Measurements from ENCODE around the gene CHRDL2.

CHRDL2 gene, protein sequence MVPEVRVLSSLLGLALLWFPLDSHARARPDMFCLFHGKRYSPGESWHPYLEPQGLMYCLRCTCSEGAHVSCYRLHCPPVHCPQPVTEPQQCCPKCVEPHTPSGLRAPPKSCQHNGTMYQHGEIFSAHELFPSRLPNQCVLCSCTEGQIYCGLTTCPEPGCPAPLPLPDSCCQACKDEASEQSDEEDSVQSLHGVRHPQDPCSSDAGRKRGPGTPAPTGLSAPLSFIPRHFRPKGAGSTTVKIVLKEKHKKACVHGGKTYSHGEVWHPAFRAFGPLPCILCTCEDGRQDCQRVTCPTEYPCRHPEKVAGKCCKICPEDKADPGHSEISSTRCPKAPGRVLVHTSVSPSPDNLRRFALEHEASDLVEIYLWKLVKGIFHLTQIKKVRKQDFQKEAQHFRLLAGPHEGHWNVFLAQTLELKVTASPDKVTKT

GRCh38 chr11:74731301-74732094 is at the start of gene CHRDL2:
TSS of gene CHRDL2 (minus strand) at chr11:74731426. CDS start at chr11:74730888, 538 bp downstream.
- FAIRE-seq: no peak
- no peak for TF ChIP-seq CTCF (IDR thresholded peaks at IDR 0.05; ENCODE audit: insufficient read depth, missing control alignments)
- no peak for DNase-seq (ENCODE audit: insufficient read length, low spot score)

DNA sequence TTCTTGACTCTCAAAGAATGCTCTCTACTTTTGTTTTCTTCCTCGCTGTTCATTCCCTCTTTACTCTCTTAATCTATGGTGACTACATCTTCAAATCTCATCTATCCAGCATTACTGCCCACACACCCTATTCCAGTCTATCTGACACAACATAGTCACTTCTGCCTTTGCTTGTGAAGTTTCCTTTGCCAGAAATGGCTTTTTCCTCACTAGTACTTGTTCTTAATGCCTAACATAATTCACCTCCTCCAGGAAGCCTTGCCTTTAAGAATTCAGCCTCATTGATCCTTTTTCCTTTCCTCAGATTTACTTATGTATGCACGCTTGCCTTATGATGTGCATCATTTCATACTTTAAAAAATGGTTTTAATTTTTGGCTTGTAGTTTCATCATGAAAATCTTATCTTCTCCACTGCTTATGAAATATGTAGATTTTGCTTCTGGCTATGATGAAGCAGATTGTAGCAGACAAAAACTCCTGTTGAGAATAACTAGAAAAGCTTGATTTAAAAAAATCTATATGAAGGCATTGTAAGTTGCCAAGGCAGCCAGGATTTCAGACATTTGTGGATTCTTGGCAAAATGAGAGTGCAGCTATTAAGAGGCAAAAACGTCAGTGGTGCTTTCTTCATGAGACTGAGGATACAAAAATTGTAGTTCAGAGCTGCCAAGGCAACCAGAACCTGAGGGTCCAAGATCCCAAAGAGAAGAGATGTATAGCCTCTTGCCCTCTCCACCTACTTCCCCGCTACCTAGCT is 49.2 kb upstream of the CHRDL2 start:
- no peak for TF ChIP-seq CTCF (IDR thresholded peaks at IDR 0.05; ENCODE audit: insufficient read depth, missing control alignments)
- DNase-seq (ENCODE audit: insufficient read length, low spot score): no peak
- FAIRE-seq: no peak

GRCh38 chr11:74778581-74778980 is 47.4 kb upstream of the CHRDL2 start:
- no peak for DNase-seq (ENCODE audit: insufficient read length, low spot score)
- FAIRE-seq: no peak
- no peak for TF ChIP-seq CTCF (IDR thresholded peaks at IDR 0.05; ENCODE audit: insufficient read depth, missing control alignments)

GRCh38 chr11:74777877-74778276 is 46.7 kb upstream of the CHRDL2 start:
- no peak for TF ChIP-seq CTCF (IDR thresholded peaks at IDR 0.05; ENCODE audit: insufficient read depth, missing control alignments)
- no peak for FAIRE-seq
- DNase-seq (ENCODE audit: insufficient read length, low spot score): no peak

- TF ChIP-seq CTCF (IDR thresholded peaks at IDR 0.05; ENCODE audit: insufficient read depth, missing control alignments): no peak
- FAIRE-seq (no peak), DNase-seq (ENCODE audit: insufficient read length, low spot score) (no peak)
Measured at GRCh38 chr11:74777038-74777437, 45.8 kb upstream of the CHRDL2 start.

GRCh38 chr11:74776546-74776945 is 45.3 kb upstream of the CHRDL2 start:
- no peak for FAIRE-seq
- TF ChIP-seq CTCF (IDR thresholded peaks at IDR 0.05; ENCODE audit: insufficient read depth, missing control alignments): no peak
- DNase-seq (ENCODE audit: insufficient read length, low spot score): no peak
